Stimulated activated naive B cell treated with anti-CD40 and anti-IgM and Interleukin-4, amounts not matched to agents 10 μg/mL and 1 μg/mL and 100 μg/mL, for 72 hours (primary cell): ENCODE data around the gene ASNSD1.
"Not testable (repeated sequence)": the region's sequence is repeated elsewhere in the genome, so short reads cannot be mapped to it uniquely, and the experiment has no call there.

Experiments used
- ATAC-seq, 2 donors: fragments of 150-1000 bp; cut with Tn5 transposase; replicated peaks; 2 replicates each; pipeline ENCODE4 v1.10.0; 2021; ENCODE audit warnings: moderate library complexity in 1 of 2
- DNase-seq: peaks from one replicate; pipeline ENCODE4 v3.0.0; 2021
- H3K27ac Mint-ChIP-seq: one replicate; pipeline ENCODE4 v1.8.0; 2022; ENCODE audit warnings: mild to moderate bottlenecking, mixed read lengths
- H3K27me3 Mint-ChIP-seq, 2 donors: one replicate each; pipeline ENCODE4 v1.8.0; 2022; ENCODE audit warnings: mixed read lengths in 2 of 2
- H3K36me3 Mint-ChIP-seq, 2 donors: one replicate each; pipeline ENCODE4 v1.8.0; 2022; ENCODE audit warnings: mixed read lengths in 2 of 2, mild to moderate bottlenecking in 1 of 2
- H3K4me1 Mint-ChIP-seq, 2 donors: one replicate each; pipeline ENCODE4 v1.8.0; 2022; ENCODE audit warnings: mixed read lengths in 2 of 2, mild to moderate bottlenecking in 1 of 2
- H3K4me3 Mint-ChIP-seq, 2 donors: one replicate each; pipeline ENCODE4 v1.8.0; 2022; ENCODE audit warnings: mild to moderate bottlenecking in 2 of 2, mixed read lengths in 2 of 2, moderate library complexity in 1 of 2
- H3K9me3 Mint-ChIP-seq, 2 donors: one replicate each; pipeline ENCODE4 v1.8.0; 2022; ENCODE audit warnings: mixed read lengths in 2 of 2, mild to moderate bottlenecking in 1 of 2

Gene ASNSD1

GRCh38 chr2:189633392-189633811 is 27.9 kb upstream of the ASNSD1 start:
- ATAC-seq, result no peak

DNA sequence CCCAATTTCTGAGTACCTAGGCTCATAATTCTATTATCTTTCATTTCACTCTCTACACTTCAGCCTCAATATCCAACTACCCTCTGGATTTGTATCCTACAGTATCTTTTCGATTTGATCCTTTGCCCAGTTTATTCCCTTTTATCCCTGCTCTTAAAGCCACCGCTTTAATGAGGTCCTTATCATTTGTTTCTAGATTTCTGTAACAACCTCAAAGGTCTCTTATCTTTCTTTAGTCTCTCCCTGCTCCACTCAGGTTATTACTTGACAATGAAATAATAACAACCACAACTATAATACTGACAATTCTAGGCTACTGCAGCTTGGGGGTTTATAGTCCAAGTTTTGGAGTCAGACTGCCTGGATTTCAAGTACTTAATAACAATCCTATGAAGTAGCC is 25.9 kb upstream of the ASNSD1 start:
- Mint-ChIP-seq H3K9me3 (no peaks in the 10 kb centered on the region), H3K36me3 (no peaks in the 10 kb centered on the region), H3K4me3 (no peak overlapping the region), H3K27ac (no peak overlapping the region), H3K27me3 (no peaks in the 10 kb centered on the region), H3K4me1 (no peaks in the 10 kb centered on the region)
- DNase-seq, result no peak
- ATAC-seq, result no peak

More at GRCh38 chr2:189633392-189633811, 27.9 kb upstream of the ASNSD1 start:
- DNase-seq, result no peak
- Mint-ChIP-seq H3K27me3 (no peaks in the 10 kb centered on the region), H3K4me3 (no peak overlapping the region), H3K9me3 (no peaks in the 10 kb centered on the region), H3K4me1 (no peaks in the 10 kb centered on the region), H3K36me3 (no peaks in the 10 kb centered on the region), H3K27ac (no peak overlapping the region)

DNA sequence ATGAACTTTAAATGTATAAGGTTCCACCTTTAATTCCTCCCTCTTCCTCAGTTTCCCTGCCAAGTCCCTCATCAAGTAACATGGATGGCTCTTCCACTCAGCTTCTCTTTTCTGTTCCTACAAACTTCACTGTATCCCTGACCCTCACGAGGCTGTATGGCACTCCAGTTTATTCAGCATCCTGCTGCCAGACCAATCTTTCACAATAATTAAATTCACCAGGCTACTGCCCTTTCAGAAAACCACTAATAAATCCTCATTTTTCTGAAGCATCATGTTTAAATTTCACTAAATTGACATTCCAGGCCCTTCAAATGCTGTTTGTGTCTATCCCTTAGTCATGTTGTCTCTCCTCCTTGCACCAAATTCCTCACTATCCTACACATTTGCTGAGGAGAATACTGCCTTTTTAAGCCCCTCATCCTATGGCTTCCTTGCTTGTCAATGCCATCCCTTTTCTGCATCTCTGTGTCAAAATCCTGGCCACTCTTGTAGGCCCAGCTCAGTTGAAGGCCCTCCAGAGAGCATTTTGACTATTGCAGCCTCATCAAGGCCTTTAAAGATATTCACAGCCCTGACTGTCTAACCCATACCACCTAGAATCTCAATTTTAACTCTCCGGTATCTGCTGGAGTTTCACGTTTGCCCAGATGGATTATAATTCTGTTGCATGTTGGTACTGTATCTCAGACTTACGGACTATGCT is 22.8 kb upstream of the ASNSD1 start:
- Mint-ChIP-seq H3K27me3 (no peaks in the 10 kb centered on the region), H3K4me3 (no peak overlapping the region), H3K4me1 (no peaks in the 10 kb centered on the region), H3K9me3 (no peaks in the 10 kb centered on the region), H3K27ac (no peak overlapping the region), H3K36me3 (no peaks in the 10 kb centered on the region)
- ATAC-seq (no peak), DNase-seq (no peak)

DNA sequence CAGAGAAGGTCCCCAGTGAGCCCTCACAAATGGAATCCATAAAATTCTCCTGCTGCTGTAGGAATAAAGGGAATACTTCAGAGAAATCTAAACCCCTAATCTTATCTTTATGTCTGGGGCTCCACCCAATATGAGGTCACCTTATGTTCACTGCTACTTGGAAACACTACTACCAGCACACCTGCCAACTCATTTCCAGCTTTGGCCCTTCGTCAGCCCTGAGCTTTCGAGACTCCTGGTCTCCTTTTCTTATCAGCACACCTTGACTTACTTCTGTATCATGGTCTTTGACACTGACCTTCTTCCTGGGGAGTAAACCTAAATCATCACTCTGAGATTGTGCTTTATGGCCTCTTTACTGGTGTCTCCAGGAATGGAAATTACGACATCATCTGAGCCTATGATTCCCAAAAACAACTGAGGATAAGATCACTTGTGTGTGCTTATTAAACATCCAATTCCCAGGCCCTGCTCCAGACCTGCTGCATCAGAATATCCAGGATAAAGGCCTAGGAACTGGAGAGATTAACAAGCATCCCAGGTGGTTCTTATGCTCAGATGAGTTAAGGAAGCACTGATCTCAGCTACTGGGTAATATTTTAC is 22.2 kb upstream of the ASNSD1 start:
- H3K4me3 Mint-ChIP-seq, result no peak overlapping the region
- DNase-seq (no peak), ATAC-seq (no peak)
- no peaks in the 10 kb centered on the region for H3K36me3 Mint-ChIP-seq
- H3K4me1 Mint-ChIP-seq, result no peaks in the 10 kb centered on the region
- H3K9me3 Mint-ChIP-seq, result no peaks in the 10 kb centered on the region
- H3K27me3 Mint-ChIP-seq, result no peaks in the 10 kb centered on the region
- no peak overlapping the region for H3K27ac Mint-ChIP-seq

GRCh38 chr2:189641002-189641401 is 20.3 kb upstream of the ASNSD1 start:
- H3K27me3 Mint-ChIP-seq, result no peaks in the 10 kb centered on the region
- ATAC-seq (no peak), DNase-seq (no peak)
- H3K36me3 Mint-ChIP-seq, result no peaks in the 10 kb centered on the region
- H3K4me3 Mint-ChIP-seq, result no peak overlapping the region
- no peak overlapping the region for H3K27ac Mint-ChIP-seq
- H3K9me3 Mint-ChIP-seq, result no peaks in the 10 kb centered on the region
- no peaks in the 10 kb centered on the region for H3K4me1 Mint-ChIP-seq

- Mint-ChIP-seq H3K36me3 (no peaks in the 10 kb centered on the region), H3K27me3 (no peaks in the 10 kb centered on the region), H3K9me3 (no peaks in the 10 kb centered on the region), H3K27ac (no peak overlapping the region), H3K4me3 (no peak overlapping the region), H3K4me1 (no peaks in the 10 kb centered on the region)
- ATAC-seq (peak; percentile 33 to 47), DNase-seq (no peak)
Observed at GRCh38 chr2:189641590-189641989, 19.7 kb upstream of the ASNSD1 start.

GRCh38 chr2:189646521-189646920 is 14.7 kb upstream of the ASNSD1 start:
- H3K4me3 Mint-ChIP-seq, result no peak overlapping the region
- ATAC-seq, result no peak
- H3K27me3 Mint-ChIP-seq, result peaks cover 0 to 5% of the 10 kb centered on the region in 2 donors
- no peaks in the 10 kb centered on the region for H3K9me3 Mint-ChIP-seq
- no peak for DNase-seq
- no peak overlapping the region for H3K27ac Mint-ChIP-seq
- H3K4me1 Mint-ChIP-seq, result no peaks in the 10 kb centered on the region
- H3K36me3 Mint-ChIP-seq, result no peaks in the 10 kb centered on the region

DNA sequence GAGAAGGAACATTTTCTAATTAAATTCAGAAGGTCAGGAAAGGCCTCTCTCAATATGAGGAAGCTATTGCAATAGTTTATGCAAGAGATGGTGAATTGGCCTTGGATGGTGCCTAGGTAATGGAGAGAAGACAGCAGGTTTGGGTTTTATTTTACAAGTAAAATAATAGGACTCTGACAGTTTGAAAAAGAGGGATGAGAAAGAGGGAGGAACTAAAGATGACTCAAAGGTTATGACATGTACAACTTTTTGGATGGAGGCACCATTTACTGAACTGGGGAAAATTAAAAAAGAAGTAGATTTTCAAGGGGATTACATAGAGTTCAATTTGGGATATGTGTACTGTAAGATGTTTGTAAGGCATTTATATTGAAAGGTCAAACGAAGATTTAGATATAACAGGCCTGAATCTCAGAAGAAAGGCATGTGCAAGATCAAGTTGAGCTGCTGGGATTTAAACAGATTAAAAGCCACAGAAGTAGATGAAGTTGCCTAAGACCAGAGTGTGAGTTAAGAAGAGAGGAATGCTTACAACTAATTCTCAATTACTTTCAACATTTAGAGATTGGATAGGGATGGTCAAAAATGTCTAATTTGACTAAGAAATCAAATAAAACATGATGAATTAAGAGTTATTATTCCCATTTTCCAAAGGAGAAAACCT is 12.3 kb upstream of the ASNSD1 start:
- Mint-ChIP-seq H3K27me3 (peaks cover 3 to 5% of the 10 kb centered on the region in 2 donors), H3K36me3 (peaks cover 0 to 3% of the 10 kb centered on the region in 2 donors), H3K4me3 (no peak overlapping the region), H3K4me1 (no peaks in the 10 kb centered on the region), H3K9me3 (peaks cover 0 to 5% of the 10 kb centered on the region in 2 donors), H3K27ac (no peak overlapping the region)
- ATAC-seq (no peak), DNase-seq (no peak)

DNA sequence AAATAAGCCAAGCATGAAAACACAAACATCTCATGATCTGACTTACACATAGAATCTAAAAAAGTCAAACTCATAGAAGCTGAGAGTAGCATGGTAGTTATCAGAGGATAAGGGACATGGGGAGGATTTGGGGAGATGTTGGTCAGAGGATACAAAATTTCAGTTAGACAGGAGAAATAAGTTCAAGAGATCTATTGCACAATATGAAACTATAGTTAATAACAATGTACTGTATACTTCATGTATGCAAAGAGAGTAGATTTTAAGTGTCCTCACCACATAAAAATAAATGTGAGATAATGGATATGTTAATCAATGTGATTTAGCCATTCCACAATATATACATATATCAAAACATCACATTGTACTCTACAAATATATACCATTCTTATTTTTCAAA is 10.0 kb upstream of the ASNSD1 start:
- ATAC-seq (no peak), DNase-seq (no peak)
- H3K36me3 Mint-ChIP-seq, result peaks cover 0 to 3% of the 10 kb centered on the region in 2 donors
- peaks cover 0 to 5% of the 10 kb centered on the region in 2 donors for H3K9me3 Mint-ChIP-seq
- H3K4me1 Mint-ChIP-seq, result no peaks in the 10 kb centered on the region
- no peak overlapping the region for H3K27ac Mint-ChIP-seq
- no peak overlapping the region for H3K4me3 Mint-ChIP-seq
- H3K27me3 Mint-ChIP-seq, result peaks cover 3 to 5% of the 10 kb centered on the region in 2 donors

GRCh38 chr2:189653464-189653863 is 7.8 kb upstream of the ASNSD1 start:
- H3K4me1 Mint-ChIP-seq, result peaks cover 8 to 12% of the 10 kb centered on the region in 2 donors
- not testable (repeated sequence) for H3K27ac Mint-ChIP-seq, ATAC-seq, DNase-seq, H3K9me3 Mint-ChIP-seq, H3K36me3 Mint-ChIP-seq, H3K4me3 Mint-ChIP-seq, H3K27me3 Mint-ChIP-seq

GRCh38 chr2:189654641-189655040 is 6.6 kb upstream of the ASNSD1 start:
- no peak for DNase-seq
- no peak overlapping the region for H3K4me3 Mint-ChIP-seq
- H3K36me3 Mint-ChIP-seq, result peaks cover 0 to 3% of the 10 kb centered on the region in 2 donors
- peaks cover 3 to 5% of the 10 kb centered on the region in 2 donors for H3K27me3 Mint-ChIP-seq
- no peak overlapping the region for H3K27ac Mint-ChIP-seq
- H3K9me3 Mint-ChIP-seq, result peaks cover 0 to 5% of the 10 kb centered on the region in 2 donors
- peaks cover 9 to 13% of the 10 kb centered on the region in 2 donors for H3K4me1 Mint-ChIP-seq
- ATAC-seq, result no peak

DNA sequence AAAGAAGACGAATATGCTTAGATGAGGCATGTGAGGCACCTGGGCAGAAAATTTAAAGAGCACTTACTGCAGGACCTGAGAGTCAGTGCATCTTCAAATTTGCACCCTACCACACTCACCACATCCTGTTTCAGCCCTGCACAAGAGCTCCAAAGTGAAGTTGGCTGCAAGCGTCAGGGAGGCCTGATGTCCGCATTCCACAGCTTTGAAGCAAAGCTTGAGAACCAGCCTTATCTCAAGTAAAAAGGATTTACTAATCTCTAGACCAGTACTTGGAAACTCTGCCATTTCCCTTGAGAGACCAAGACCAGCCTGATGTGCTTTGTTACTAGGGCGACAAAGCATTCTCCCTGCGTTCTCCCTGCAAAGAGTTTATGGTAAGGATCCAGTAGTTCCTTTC is 3.4 kb upstream of the ASNSD1 start:
- Mint-ChIP-seq H3K36me3 (no peaks in the 10 kb centered on the region), H3K4me1 (peaks cover 9 to 13% of the 10 kb centered on the region in 2 donors), H3K4me3 (no peak overlapping the region), H3K9me3 (peaks cover 0 to 1% of the 10 kb centered on the region in 2 donors), H3K27ac (no peak overlapping the region), H3K27me3 (no peaks in the 10 kb centered on the region)
- DNase-seq (no peak), ATAC-seq (peak in 1 of 2 donors; percentile 15)

DNA sequence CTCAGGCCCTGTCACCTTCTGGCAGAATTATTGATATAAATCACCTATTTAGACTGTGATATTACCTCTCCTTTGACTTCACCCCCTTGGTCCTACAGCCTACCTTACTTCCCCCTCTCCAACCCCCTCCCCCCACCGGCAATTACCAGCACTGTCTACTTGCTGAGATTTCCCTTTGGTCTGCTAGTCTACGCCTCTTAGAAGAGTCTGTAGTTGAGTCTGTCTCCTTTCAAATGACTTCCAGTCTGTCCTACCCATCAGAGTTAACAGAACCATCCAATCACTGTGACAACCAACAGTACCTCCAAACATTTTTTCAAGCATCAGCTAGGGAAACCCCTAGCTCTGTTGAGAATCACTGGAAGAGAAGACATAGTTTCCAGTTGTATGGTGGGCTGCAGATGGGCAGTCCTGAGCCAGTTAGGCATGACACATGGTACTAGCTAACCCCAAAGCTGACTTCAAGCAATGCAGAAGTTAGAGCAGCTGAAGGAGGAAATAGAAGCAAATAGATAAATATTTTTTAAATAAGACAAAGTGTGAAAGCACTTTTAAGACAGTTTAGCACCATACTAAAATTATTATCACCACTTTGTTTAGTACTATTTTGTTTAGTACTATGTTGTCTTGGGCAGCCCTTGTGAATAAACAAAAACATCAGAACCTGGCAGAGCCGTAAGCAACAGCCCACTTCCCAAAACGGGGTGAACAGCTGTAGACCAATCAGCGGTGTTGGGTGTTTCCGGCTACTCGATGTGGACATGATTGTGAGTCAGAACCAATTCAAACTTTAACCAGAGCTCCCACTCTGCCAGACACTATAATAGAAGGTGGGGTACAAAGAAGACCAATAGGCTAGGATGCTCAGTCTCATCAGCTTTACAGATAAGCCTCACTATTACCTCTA is 2.7 kb upstream of the ASNSD1 start:
- ATAC-seq (no peak), DNase-seq (no peak)
- Mint-ChIP-seq H3K27ac (no peak overlapping the region), H3K36me3 (no peaks in the 10 kb centered on the region), H3K9me3 (no peaks in the 10 kb centered on the region), H3K4me3 (no peak overlapping the region), H3K4me1 (peaks cover 10 to 17% of the 10 kb centered on the region in 2 donors), H3K27me3 (no peaks in the 10 kb centered on the region)

DNA sequence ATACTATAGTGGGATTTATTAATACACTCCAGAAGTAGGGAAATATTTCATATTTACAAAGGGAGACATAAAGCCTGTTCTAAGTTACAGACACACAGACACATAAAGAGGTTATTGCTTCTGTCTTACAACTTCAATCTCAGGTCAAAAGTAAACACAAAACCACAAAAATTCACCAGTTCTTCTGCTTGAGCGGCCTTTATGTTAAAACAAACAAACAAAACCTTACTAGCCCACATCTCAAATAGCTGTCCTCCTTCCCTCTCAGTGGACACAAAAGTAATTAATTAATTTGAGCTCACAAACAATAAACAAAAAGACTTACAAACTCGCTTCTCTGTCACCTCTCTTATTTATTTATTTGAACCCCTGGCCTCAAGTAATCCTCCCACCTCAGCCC is 1.5 kb upstream of the ASNSD1 start:
- no peak for ATAC-seq
- Mint-ChIP-seq H3K4me1 (peaks cover 11 to 25% of the 10 kb centered on the region in 2 donors), H3K36me3 (no peaks in the 10 kb centered on the region), H3K27ac (no peak overlapping the region), H3K9me3 (no peaks in the 10 kb centered on the region), H3K27me3 (no peaks in the 10 kb centered on the region), H3K4me3 (no peak overlapping the region)
- DNase-seq, result no peak
